H4 (cell line): Measurements from ENCODE around the gene HABP2. TPM values are rescaled to one million over a fixed set of nuclear protein-coding genes. Genes with fewer than 3 reads are reported as not detected.

Experiments
- DNase-seq: peaks from one replicate; pipeline ENCODE4 v3.0.0-alpha.2; 2015; ENCODE audit warnings: low spot score
- total RNA-seq: library from RNA; depleted of rRNA; stranded (reverse); fragments of >200 nt; shearing (Covaris generic); gene quantifications from 2 replicates; pipeline ENCODE4 v1.2.3, GENCODE V29; 2014

The HABP2 gene
- total RNA-seq, 1 experiment from 2014 or later = not detected

DNA sequence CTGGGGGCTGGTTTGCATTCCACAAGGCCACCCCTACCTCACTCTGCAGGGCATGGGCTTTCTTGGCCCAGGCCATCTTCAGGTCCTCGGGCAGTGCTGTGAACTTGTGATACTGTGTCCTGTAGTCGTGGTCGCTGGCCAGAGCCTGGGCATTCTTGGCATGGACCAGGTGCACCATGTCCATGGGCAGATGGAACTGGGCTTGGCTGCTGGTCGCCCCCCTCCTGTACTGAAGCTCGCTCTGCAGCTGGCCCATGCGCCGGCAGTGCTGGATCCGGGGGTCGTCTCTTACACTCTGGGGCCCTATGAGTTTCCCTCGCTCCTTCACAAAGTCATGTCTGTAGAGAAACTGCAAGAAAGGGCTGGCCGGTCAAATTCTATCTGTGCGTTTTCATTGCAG is 51.7 kb downstream of the HABP2 start:
- no peak for DNase-seq

DNA sequence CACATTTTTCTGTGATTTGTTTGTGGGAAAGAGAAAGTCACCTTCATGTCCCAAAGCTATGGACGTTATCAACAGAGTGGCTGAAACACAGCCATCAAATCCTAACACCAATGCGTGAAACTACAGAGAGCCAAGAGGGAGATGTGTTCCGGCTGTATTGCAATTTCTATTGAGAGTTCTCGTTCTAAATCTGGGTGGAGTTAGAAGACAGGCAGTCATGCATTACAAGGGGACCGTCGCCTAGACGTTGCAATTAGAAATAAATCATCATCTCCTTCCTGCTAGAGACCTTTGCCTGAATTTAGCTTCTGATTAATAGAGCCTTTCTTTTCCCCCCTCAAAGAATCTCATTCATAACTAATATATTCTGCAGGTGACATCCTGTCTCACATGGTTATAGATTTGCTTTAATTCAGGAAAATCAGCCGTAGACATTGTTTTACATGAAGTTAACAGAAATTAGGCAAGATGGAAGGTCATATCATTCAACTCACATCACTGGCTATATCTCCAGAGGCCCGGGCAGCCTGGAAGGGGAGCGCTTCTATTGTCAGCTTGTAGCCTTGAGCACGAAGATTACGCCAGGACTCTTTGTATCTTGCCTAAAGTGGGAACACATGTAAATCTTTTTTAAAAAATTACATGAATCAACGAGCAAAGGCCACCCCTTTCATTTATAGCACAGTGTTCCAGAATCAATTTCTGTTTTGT is 52.6 kb downstream of the HABP2 start:
- DNase-seq = no peak

DNA sequence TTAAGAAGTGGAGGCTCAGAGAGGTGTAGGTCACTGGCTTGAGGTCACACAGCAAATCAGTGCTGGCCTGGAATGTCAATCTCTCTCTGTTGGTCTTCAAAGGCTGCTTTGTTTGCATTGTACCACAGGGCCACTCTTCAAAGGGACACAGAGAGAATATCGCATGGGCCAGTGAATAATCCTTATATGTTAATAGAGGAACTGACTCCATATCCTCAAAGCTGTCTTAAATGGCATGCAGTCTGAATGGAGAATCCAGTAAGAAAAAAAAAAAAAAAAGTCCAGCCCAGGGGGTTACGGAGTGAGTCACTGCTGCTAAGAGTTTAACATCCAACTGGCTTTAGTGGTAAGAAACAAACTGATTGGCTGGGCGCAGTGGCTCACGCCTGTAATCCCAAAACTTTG is 56.9 kb downstream of the HABP2 start:
- peak; percentile 44 for DNase-seq

- no peak for DNase-seq
These were observed 58.1 kb downstream of the HABP2 start for GRCh38 chr10:113610631-113611601.

DNA sequence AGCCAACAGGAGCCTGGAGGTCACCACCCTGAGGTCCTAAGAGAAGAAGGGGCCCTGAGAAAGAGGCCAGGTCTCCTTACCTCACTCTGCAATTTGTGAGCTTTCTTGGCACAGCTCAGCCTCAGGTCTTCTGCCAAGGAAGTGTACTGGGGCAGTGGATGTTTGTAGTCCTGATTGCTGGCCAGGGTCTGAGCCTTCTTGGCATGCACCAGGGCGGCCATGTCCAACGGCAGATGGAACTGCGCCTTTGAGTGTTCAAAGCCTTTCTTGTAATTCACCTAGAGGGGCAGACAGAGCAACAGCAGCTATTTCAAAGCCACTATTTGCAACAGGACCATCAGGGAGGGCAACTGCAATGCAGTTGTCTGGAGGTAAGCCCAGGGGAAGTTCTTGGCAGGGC is 59.3 kb downstream of the HABP2 start:
- DNase-seq = no peak

DNA sequence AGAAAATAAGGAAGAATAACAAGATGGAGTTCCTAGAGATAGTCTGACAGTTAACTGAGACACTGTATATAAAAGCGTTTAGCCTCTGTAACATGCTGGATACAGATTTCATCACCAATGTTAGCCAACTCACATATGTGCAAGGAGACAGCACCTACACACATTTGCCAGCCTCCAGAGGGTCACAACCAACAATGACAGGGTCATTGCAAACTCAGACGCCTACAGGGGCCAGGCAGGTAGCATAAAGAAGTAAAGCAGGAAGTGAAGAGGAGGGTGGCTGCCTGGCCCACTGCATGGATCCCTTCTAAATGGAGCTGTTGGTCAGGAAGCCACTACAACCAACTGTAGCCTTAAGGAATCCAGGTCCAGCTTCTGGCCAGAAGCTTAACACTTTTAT is 60.6 kb downstream of the HABP2 start:
- DNase-seq = no peak

GRCh38 chr10:113613977-113614690 is 61.3 kb downstream of the HABP2 start:
- no peak for DNase-seq

DNA sequence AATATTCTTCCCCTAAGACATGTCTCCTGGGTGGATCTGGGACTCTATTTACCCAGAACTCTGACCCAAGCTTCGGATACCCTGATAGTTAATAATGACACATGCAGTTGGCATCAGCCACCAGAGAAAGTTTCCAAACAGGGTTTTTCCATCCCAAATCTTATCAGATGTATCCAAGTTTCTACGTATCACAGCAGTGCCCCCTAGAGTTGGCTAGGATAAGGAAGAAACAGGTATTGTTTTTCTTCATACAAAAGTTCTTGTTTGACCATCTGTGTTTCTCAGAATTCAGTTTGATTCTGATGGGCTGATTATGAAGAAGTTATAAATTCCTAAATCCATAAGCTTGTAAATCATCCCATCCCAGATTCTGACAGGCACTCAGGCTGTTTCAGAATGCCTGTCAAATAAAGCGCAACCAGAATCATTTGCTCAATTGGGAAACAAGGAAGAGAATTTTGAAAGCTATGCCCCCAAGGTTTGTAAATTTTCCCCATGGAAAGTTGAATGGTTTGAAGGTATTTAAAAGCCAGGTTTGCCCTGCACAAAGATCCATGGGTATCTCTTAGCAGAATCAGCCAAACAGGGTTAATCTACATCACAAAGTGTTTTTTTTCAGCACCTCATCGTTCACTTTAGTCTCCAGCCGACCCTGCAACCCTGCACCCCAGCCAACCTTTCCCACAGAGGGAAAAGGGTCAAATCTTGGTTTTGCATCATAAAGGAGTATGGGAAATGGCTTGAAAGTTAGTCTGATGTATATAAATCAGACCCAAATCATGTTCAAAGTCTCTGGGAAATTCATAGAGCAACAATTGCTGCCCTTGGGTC is 63.6 kb downstream of the HABP2 start:
- peak; percentile 17 for DNase-seq

- no peak for DNase-seq
These were observed 64.2 kb downstream of the HABP2 start for GRCh38 chr10:113617086-113617485.

- no peak for DNase-seq
These were observed 65.5 kb downstream of the HABP2 start for GRCh38 chr10:113618338-113618737.

DNA sequence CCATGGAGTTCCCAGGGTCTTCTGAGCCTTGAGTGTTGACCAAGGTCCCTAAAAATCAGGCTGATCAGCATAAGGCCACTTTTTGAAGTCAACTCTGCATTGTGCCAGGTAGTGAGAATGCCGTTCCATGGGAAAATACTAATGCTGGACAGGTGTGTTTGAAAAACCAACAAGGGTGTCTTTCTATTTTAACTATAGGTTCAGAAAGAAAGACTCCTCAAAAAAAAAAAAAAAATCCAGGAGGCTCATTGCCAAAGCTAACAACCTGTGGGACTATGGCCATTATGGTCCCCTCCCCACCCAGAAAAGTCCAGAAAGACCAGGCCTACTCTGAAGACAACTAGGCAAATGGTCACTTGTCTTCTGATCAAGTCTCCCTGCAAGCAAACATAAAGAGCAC is 66.5 kb downstream of the HABP2 start:
- DNase-seq = no peak

DNA sequence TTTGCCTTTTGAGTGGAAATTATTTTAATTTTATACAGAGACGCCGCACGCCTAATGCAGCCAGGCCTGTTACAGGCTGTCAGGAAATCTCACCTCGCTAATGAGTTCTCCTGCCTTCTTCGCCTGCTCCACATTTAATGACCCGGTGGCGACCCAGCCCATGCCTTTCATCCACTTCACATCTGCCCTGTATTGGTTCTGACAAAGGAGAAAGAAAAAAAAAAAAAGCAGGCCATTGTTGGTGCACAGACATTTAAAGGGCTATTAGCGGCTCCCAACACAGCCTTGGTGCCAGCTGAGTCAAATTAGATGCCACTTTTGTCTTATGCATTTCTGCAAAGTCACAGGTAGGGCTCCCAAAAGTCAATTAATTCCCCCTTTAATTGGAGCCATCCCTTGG is 67.7 kb downstream of the HABP2 start:
- DNase-seq = no peak

DNA sequence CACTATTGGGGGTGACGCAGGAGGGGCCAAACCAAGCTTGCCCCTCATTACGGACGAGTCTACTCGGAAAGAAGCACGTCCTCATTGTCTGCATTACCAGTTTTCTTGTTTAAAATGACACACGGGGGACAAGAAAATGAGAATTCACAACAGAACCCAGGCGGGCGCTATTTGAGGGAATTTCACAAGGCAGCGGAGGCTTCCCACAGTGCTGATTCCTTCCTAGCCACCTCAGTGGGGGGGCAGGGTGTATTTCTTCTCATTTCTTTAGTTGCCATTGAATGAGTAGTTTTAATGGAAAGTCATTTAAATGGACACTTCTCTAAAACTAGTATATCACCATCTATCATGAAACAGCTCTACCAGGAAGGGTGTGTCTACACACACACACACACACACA is 68.1 kb downstream of the HABP2 start:
- no peak for DNase-seq

DNA sequence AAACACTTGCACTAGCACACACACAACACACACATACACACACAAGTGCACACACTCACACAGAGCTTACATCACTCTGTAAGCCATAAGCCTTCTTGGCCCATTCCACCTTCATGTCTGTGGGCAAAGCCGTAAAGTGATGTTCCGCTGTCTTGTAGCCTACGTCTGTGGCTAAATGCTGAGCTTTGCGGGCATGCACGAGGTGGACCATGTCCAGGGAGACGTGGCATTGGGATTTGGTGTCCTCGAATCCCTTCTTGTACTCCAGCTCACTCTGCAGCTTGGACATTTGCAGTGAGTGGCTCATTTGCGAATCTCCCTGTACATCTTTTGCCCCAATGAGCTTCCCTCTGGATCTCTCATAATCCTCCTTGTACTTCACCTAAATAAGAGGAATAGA is 68.9 kb downstream of the HABP2 start:
- no peak for DNase-seq

DNA sequence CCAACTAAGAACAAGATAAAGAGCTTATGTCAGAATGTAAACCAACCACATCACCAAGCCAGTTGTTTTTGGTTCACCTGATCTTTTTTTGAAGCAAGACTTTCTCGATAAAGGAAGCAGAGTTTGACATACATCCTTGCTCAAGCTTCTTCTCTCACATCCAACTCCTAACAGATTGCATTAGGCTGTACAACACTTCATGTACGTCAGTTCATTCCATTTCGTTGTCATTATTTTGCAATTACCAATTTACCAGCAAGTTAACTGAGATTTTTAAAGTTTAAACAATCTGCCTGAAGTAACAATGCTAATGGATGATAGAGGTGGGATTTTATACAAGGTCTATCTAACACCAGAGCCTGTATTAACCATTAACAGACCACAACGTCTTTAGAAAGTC is 70.0 kb downstream of the HABP2 start:
- DNase-seq = no peak

DNA sequence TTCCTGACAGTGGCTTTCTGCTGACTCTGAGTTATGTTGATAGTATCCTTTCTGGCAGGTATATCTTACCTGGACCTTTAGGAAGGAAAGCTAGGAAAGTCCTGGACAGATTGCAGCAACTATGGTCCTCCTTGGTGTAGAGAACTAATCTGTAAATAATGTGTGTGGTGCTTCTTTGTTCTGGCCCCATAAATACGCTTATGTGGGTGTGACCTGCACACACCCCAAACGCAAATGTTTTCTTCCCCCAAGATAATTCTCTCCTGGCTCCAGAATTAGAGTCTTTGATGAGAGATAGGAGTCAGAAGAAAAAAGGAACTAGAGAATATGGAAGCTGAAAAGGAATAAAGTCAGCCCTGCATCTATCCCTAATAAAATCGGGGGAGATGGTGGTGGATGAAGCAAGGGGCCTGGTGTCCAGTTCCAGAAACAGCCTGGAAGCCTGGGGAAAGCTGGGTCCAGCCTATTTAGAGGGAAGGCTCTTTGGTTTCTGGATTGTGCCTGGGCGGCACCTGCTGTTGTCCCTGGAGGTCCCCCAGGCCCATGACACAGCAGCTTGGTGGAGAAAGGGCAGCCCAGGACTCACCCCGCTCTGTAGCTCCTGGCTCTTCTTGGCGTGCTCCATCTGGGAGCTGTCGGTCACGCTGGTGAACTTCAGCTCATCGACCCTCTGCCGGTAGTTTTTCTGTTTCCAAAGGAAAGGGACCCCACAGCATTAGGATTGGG is 72.8 kb downstream of the HABP2 start:
- no peak for DNase-seq

- no peak for DNase-seq
These were observed 74.0 kb downstream of the HABP2 start for GRCh38 chr10:113626809-113627355.

DNA sequence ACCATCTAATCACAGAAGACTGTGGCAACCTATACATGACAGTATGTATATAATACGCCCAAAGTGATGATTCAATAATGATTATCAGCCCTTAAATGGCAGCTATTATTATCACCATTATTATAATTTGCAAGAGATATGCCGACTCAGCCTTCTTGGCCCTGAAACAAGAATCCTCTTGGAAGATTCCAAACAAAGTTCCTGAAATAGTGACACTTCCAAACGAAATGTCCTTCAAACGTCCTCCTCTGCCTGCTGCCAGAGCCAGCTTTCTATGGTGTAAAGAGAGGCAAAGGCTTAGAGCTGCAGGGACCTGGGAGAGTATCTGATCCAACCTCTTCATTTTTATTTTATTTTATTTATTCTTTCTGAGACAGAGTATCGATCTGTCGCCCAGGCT is 75.0 kb downstream of the HABP2 start:
- no peak for DNase-seq

DNA sequence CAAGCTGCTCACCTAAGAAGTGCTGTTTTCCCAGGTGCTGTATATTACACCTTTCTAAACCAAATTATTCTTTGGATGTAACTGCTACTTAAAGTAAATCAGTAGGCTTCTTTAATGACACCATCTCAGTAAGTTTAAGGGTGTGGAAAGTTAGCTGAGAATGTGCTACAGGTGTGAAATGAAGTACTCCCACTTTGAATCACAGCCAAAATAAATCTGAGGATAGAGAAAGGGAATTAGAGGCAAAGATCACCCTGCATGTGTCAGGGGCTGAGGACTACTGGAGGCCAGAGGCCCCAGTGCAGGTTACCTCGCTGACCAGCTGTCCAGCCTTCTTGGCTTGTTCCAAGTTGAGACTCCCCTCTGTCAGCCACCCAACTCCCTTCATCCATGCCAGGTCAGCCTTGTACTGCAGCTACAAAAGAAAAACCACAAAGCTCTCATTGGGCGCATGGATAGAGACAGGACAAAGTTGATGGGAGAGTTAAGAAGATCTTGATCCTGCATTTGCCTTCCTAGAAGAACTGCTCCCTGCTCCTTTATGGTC is 75.8 kb downstream of the HABP2 start:
- DNase-seq = no peak

- DNase-seq = no peak
These were observed 78.2 kb downstream of the HABP2 start for GRCh38 chr10:113630929-113631533.
